GM21367 (cell line): Measurements from ENCODE around the gene NAB1.
A peak's percentile ranks its signal among the peaks of the same experiment; 100 is the strongest.
"Not testable (repeated sequence)": the region's sequence is repeated elsewhere in the genome, so short reads cannot be mapped to it uniquely, and the experiment has no call there.

ENCODE experiments used
- ATAC-seq: cut with Tn5 transposase; IDR thresholded peaks from one replicate; pipeline ENCODE4 v1.9.1; 2021; ENCODE audit not compliant: unreplicated experiment

Gene NAB1

DNA sequence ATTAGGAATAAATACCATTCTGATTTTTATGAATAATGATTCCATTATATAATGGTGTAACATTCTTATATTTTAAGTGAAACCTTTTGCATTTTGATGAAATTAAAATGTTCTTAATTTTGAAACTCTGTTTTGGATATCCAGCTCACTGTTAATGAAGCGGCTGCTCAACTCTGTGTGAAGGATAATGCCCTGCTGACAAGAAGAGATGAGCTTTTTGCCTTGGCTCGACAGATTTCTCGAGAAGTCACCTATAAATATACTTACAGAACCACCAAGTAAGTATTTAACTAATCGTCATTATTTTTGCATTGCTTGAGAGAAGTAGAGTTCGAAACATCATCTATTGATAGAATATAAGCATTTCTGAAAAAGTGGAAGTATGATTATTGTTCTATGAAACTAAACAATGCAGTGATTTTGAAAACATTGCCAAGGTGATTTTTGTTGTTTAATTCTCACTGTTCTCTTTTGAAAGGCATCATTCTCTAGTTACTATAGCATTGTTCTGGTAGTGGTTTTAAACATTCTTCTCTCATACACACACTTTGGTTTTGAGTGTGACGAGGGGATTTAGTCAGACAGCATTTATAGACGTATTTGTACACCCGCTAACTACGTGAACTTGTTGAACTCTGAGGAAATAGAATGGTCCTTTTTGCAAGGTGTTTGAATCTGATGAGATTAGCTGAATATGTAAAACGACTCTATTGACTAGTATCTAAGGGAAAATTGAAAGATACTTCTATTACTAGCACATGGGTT lies 21.5 kb downstream of the NAB1 start:
- ATAC-seq: no peak

DNA sequence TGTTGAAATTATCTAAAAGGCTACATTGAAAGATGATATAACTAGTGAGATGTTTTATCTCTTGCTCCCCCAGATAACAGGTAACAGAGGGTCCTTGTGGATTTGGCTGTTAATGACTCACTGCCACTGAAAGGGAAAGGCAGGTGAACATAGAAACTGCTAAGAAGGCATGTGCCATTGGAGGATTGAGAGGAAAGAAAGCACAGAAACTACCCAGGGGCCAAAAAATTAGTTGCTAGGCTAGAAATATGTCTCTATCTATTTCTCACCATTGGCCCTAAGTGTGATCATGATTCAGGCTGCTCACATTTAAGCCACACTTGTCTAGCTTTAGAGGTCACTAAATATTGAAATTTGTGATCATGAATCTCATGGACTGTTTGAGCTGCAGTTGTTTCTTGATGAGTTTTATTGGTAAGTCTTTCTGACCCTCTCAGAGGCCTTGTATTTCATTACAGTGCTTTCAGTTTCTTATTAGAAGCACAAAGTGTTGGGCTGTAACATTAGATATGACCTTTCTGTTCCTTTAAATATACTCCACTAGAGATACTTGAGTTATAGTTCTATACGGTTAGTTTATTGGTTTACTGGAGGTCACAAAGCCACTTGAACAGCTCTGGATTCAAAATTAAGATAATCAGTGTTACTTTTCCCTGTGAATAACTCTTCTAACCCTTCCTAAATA lies 26.2 kb downstream of the NAB1 start:
- peak; percentile 51 for ATAC-seq

DNA sequence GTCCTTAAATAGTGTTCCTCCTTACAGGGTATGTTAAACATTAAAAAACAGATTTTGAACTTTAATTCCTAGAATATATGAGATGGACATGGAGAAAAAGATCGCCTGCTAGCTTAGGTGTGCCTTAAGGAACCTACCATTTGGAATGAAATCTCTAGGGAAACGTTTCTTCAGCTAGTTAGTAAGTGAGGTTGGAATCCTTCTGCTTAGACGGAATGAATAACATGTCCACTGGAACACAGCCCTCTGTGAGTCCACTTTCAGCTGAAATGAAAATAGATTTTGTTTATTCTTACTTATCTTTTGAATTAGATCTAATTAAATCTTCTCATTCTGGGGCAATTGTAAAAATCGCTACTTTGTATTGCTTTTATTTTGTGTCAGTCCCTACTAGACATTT lies 28.4 kb downstream of the NAB1 start:
- ATAC-seq: no peak

DNA sequence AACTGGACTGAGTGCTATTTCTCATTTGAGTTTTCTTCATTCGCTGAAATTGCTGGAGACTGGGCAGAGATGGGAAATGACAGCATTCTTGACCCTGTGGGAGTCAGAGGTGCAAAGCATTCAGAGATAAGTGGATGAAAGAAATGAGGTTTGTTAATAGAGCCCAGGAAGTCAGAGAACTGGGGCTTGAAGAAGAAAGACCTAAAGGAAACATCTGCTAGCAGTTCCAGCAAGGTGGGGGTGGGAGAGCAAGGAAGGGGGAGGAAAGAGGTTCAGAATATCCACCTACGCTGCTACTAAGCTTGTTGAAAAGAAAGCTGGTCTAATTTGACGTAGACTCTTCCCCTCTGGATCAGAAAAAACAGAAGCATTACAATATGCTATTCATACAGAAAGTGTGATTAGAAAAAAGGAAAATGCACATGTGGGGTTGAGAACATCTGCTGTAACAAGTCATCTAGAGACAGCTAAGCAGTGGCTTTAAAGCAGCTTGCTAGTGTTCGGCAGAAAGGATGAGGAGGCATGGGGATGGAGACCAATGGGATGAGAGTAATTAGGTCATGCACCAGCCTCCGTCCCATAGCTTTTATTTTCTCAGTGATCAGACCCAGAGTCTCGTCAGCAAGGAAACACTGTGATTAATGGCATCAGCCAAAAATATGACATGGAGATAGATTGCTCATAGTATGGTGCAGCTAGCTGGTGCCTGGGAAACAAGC lies 29.7 kb downstream of the NAB1 start:
- ATAC-seq: peak; percentile 44

DNA sequence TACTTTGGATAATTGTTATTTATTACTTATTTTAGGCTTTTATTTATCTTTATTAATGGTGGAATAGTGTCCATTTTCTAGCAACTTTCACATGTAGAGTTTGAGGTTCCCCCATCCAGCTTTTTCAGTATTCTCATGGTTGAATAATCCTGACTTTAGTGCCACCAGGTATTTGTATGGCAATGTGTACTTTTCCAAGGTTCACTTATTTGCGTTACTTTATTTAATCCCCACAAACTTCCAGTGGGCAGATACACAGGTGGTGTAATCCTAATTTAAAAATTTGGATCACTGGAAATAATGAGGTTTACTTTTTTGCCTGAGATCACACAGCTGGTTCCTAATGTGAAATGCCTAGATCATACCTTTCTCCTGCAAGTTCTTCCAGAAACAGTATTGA lies 30.5 kb downstream of the NAB1 start:
- no peak for ATAC-seq

DNA sequence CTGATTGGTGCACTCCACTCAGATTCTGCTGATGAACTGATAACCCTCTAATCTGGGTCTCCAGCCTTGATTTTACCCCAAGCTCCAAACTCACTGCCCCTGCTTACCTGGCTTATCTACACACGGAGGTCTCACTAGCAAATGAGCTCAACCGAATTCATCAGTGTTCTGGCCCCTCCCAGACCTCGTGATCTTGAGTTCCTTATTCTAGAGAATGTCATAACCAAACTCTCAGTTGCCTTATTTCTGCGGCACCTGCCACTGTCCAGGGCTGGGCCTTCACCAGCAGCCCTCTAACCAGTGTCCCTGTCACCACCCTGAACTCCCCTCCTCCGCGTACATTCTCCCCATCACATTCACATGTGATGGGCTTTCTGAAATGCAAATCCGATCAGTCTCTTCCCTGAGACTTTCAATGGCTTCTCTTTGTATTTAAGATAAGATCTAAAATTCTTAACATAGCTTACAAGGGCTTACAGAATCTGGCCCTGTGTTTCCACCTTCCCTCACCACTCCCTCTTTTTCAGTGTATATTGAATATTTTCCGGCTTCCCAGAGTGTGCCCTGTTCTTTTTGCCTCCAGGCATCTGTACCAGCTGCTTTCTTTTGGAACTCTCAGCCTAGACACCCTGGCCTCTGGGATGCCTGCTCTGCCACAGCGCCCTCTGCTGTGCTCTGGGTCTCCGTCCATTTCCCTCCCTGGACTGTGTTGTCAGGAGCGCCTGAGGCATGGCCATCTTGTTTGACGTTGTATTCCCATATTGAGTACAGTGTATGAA lies 31.1 kb downstream of the NAB1 start:
- ATAC-seq: peak; percentile 45

DNA sequence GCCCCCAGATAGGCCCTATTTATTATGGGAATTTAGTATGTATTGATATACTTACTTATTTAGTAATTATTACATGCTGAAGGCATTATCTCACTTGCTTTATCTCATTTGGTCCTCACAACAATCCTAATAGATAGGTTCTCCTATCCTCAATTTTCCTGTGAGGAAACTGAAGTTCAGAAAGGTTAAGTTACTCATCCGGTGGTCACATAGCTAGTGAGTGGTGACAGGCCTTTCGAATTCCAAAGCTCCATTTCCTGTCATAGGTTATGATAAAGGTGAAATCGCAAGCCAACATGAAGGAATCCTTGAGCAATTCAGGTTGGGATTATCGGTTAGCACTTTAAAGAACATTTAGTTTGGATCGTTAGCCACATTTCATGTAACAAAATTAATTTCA lies 33.3 kb downstream of the NAB1 start:
- ATAC-seq: no peak

DNA sequence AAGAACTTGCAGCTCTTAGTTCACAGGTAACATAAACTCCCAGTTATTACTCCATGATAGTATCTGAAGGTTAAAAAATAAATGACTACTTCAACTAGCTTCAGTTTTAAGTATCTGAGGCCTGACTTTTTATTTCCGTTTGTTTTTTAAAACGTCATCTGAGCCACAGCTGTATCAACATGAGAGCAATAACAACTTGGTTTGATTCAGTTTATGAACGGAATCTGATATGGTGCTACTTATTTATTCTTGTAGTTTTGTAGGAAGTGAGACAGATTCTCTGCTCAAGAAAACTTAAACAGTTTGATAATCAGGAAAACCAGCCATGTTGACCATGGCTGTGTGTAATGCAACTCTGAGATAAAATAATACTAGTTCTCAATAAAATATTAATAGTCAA lies 34.9 kb downstream of the NAB1 start:
- no peak for ATAC-seq

DNA sequence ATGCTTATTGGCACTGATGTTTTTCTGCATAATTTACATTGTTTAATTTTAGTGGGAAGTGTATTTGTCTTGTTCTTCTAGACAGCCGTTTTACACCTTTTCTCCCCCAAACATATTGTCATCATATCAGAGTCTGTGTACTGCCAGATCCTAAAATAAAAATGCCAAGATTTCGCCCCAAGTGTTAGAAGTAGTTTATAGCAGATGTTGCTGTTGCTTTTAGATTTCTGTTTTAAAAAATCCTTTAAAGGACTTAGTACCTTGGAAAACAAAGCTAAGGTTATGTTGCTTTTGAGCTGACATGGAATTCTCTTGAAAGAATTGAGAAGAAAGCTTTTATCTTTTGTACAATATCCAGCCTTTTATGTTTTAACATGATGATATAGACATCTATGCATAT lies 36.0 kb downstream of the NAB1 start:
- no peak for ATAC-seq

DNA sequence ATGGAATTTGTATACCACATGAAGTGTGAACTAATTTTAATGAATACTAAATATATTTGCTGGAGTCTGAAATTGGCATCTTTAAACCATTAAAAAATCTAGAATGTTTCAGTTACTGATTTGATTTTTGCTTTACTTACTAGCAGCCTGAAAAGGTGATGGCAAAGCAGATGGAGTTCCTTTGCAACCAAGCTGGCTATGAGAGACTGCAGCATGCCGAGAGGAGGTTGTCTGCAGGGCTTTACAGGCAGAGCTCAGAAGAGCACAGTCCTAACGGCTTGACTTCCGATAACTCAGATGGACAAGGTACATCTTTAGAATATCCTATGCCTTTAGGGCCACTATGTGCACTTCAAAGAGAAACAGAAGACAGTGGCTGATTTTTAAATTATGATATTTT lies 36.5 kb downstream of the NAB1 start:
- no peak for ATAC-seq

DNA sequence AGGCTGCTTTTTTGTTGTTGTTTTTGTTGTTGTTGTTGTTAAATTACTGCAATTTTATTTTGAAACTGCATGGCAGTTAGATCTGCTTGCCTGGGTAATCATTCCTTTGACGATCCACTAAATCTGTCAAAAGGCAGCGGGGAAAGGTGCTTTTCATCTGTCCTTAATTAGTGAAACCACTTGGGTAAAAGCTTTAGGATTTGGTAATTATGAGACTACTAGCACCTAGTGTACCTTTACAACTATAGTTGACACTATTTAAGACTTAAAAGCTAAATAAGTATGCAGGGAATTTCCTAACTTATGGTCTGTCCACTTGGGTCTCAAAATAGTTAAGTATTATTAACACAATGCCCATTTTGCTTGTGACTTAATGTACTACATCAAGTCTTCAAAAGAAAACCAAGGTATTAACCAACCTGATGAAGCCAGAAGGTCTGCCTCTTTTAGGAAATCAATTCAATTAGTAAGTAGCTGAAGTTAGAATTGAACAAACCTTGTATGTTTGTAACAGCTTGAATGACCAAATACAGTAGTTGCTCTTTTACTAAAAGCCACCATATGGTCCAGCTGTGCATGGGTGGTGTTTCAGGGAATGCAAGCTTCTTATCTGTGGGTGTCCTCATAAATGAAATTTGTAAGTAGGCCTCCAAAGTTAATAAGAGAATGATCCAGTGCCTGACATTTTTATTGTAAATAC lies 44.8 kb downstream of the NAB1 start:
- peak; percentile 43 for ATAC-seq

DNA sequence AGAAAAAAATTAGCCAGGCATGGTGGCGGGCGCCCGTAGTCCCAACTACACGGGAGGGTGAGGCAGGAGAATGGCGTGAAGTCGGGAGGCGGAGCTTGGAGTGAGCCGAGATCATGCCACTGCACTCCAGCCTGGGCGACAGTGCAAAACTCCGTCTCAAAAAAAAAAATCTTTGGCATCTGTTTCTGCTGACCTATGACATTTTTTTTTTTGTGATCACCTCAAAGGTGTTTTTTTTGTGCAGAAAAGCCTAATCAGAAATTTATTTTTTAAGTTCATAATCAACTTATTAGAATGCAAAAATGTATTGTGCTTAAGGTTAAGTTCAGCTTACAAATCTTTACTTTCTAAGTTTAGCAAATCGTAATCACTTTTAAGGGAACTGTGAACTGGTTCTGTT lies 45.6 kb downstream of the NAB1 start:
- ATAC-seq: no peak

DNA sequence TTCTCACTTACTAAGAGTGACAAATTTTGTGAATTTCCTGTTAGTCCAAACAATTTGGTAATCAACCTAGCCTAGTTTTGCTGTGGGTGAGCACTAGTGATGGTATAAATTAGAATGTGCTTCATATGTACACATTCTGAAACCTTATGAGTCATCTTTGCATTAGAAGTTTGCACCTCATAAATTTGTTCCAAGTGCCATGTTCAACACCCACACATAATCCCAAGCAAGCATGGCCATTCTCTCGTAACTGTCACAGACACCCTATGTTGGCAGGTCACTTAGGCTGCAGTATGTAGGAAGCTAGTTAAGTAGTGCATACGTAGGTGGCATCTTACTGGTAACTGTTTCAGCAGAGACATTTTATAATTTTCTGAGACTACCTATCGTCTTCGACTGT lies 46.9 kb downstream of the NAB1 start:
- no peak for ATAC-seq

DNA sequence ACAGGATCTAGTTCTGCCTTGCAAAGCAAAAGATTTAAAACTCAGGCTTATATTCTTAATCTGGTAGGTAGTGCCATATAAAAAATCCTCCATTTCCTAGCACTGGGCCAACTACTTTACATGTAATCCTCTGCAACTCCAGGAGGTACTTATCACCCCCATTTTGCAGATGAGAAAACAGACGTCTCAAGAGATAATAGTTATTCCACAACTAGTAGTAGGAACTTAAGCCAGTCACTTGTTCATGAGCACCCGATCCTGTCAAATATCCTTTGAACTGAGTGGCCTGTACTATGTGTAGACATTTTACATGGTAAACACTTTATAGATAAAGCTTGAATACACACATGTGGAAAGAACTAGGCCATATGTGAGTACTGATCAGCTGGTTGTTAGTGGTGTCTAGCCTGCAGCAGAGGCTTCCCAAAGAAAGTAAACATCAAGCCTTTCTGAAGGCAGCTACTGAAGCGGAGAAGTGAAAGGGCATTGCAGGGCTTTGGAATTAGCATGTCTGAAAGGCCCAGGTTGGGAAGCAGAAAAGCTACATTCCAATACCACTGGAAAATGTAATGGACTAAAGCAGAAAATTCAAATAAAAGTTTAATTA lies 48.0 kb downstream of the NAB1 start:
- no peak for ATAC-seq

DNA sequence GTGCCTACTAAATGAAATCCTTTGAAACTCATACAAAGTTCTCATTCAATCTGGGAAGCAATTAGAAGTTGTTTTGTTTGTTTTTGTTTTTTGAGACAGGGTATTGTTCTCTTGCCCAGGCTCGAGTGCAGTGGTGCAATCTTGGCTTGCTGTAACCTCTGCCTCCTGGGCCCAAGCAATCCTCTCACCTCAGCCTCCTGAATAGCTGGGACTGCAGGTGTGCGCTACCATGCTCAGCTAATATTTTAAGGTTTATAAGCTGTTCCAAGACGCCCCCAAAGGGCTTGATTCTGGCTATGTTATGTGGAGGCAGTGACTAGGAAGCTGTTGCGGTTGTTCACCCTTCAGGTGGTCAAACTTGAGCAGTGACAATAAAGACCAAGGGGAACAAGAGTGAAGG lies 48.5 kb downstream of the NAB1 start:
- ATAC-seq: no peak

DNA sequence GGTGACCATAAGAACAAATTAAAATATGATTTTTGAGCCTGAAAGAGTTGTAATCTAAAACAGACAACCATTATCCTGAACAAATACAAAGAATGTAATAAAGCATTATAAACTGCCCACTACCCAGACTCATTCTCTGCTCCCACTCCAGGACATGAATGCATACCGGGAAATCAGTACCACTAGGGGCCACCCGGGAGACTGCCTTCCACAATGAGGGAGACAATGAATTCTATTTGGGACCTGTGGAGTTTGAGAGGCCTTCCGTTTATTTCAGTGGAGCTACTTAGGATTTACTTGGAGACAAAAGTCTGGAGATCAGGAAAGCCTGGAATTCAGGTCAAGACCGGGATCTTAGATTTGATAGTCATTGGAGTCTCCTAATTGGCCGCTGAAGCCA lies 50.0 kb downstream of the NAB1 start:
- ATAC-seq: no peak

DNA sequence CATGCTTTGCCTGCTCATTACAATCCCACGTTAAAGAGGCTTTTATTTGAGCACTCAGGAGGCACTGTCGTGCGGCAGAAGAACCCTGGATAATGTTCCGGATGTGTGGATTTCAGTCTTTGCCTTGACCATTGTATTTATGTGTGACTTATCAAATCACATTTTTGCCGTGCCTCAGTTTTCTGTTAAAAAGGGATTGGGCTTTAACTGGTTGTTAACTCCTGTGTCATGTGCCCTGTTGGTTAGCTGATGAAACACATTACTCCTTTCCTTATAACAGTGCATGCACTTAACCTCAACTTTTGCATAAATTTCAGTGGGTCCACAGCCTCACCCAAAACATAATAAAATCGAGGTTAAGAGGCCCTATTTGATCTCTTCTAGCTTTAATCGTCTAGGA lies 52.7 kb downstream of the NAB1 start:
- peak; percentile 66 for ATAC-seq

DNA sequence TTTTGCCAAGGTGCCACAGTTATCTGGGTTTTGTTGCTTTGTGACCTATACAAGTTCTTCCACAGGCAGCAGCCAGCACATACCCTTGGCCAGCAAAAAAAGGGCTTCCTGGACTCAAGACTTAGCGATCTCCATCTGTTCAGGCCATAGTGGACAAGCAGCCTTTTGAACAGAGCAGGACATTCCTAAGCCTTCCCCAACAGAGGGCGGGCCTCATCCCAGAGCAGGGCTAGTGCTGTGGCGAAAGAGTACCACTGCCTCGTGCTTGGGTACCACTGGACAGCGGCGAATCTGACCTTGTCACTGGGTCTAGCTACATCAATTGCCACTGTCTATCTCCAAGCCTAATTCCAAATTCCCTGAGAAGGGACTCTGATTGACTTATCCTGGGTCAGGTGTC lies 56.4 kb downstream of the NAB1 start:
- ATAC-seq: no peak

DNA sequence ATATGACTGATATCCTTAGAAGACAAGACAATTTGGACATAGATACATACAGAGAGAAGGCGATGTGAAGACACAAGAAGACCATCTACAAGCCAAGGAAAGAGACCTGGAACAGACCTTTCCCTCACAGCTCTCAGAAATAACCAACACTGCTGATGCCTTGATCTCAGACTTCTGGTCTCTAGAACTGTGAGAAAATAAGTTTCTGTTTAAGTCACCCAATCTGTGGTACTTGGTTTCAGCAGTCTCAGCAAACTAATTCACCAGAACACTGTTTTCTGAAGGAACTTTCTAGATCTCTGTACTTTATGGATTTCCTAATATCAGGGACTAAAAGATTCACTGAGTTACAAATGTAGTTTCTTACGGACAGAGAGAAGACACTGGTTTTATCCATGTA lies 58.8 kb downstream of the NAB1 start:
- no peak for ATAC-seq

DNA sequence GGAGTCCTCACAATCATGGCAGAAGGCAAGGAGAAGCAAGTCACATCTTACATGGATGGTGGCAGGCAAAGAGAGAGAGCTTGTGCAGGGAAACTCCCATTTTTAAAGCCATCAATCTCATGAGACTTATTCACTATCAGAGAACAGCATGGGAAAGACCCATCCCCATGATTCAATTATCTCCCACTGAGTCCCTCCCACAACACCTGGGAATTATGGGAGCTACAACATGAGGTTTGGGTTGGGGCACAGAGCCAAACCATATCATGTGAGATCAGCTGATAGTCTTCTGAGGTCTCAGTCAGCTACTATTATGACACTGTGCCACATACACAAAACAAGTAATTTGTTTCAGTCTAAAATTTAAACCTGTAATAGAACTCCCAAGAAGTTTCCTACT lies 59.8 kb downstream of the NAB1 start:
- not testable (repeated sequence) for ATAC-seq
